Stimulated activated naive CD8-positive, alpha-beta T cell treated with anti-CD3 and anti-CD28 coated beads, Interleukin-15, Interleukin-2, amounts not matched to agents 100 ng/mL and 50 ng/mL, for 24 hours (primary cell): Measurements from ENCODE around the gene SOWAHD.
"Not testable (repeated sequence)": the region's sequence is repeated elsewhere in the genome, so short reads cannot be mapped to it uniquely, and the experiment has no call there.

ENCODE experiments used
- H3K27ac Mint-ChIP-seq: one replicate; pipeline ENCODE4 v1.8.0; 2021; ENCODE audit warnings: mild to moderate bottlenecking, mixed read lengths
- H3K27me3 Mint-ChIP-seq: one replicate; pipeline ENCODE4 v1.8.0; 2021; ENCODE audit warnings: mixed read lengths
- H3K36me3 Mint-ChIP-seq: one replicate; pipeline ENCODE4 v1.8.0; 2021; ENCODE audit warnings: low read depth, mixed read lengths
- H3K4me1 Mint-ChIP-seq: one replicate; pipeline ENCODE4 v1.8.0; 2021; ENCODE audit warnings: low read depth, mixed read lengths
- H3K4me3 Mint-ChIP-seq: one replicate; pipeline ENCODE4 v1.8.0; 2021; ENCODE audit warnings: mild to moderate bottlenecking, mixed read lengths
- H3K9me3 Mint-ChIP-seq: one replicate; pipeline ENCODE4 v1.8.0; 2021; ENCODE audit warnings: mixed read lengths

SOWAHD gene

DNA sequence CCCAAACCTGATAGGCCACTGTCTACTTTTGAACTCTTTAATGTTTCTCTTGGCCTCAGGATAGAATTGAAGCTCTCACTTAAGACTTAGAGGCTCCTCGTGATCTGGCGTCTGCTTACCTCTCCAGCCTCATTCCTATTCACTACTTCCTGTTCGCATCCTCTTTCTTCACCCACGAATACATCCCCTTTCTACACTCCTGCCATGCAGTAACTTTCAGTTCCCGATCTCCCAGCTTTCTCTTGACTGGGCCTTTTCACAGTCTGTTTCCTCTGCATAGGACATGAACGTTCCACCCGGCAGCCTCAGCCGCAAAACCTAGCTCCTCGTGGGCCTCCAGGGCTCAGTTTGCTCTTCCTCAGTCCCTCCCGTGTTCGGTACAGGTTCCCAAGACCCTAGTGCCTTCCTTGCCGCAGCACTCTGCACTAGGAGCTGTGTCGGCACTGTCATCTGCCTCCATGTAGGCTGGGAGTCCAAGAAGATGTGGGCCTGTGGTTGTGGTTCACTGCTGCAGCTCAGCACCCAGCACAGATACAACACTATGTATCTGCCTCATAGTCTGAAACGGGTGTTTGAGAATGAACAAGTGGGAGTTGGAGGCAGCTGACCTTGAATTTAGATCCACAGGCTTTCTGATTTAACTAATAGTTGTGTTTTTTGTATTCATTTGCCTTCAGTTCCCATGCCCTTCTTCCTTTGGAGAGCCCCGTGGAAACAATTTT is 17.3 kb downstream of the SOWAHD start:
- H3K27ac Mint-ChIP-seq: no peak overlapping the region
- peaks cover under 1% of the 10 kb centered on the region for H3K36me3 Mint-ChIP-seq
- H3K27me3 Mint-ChIP-seq: no peaks in the 10 kb centered on the region
- H3K4me1 Mint-ChIP-seq: no peaks in the 10 kb centered on the region
- H3K4me3 Mint-ChIP-seq: no peak overlapping the region
- H3K9me3 Mint-ChIP-seq: no peaks in the 10 kb centered on the region

DNA sequence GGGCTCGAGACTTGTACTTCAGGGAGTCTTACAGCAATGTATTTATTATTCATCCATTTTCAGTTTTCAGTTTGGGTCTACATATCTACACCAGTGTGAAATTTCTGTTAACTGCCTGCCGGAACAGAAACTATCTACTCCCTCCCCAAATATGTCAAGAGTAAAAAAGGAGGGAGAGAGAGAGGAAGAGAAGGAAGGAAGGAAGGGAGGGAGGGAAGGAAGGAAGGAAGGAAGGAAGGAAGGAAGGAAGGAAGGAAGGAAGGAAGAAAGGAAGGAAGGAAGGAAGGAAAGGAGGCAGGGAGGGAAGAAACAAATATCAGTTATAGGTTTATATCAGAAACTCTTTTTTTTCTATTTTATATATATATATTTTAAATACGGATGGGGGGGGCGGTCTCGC is 20.4 kb downstream of the SOWAHD start:
- Mint-ChIP-seq H3K27me3 (no peaks in the 10 kb centered on the region), H3K4me1 (no peaks in the 10 kb centered on the region), H3K36me3 (peaks cover 10% of the 10 kb centered on the region), H3K27ac (no peak overlapping the region), H3K9me3 (no peaks in the 10 kb centered on the region), H3K4me3 (no peak overlapping the region)

DNA sequence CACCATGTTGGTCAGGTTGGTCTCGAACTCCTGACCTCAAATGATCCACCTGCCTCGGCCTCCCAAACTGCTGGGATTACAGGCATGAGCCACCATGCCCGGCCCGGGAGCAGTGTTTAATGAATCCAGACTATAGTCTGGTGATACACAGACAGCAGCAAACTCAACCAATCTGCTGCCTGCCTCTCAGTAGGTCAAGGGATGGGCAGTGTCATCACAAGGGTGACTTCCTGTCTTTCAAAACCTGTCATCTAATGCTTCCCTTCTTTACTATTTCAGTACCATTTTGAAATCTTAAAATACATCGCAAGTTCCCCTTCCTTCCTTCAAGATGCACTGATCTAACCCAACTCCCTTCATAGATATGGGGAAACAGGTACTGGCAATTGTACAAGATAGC is 24.6 kb downstream of the SOWAHD start:
- H3K27ac Mint-ChIP-seq: no peak overlapping the region

DNA sequence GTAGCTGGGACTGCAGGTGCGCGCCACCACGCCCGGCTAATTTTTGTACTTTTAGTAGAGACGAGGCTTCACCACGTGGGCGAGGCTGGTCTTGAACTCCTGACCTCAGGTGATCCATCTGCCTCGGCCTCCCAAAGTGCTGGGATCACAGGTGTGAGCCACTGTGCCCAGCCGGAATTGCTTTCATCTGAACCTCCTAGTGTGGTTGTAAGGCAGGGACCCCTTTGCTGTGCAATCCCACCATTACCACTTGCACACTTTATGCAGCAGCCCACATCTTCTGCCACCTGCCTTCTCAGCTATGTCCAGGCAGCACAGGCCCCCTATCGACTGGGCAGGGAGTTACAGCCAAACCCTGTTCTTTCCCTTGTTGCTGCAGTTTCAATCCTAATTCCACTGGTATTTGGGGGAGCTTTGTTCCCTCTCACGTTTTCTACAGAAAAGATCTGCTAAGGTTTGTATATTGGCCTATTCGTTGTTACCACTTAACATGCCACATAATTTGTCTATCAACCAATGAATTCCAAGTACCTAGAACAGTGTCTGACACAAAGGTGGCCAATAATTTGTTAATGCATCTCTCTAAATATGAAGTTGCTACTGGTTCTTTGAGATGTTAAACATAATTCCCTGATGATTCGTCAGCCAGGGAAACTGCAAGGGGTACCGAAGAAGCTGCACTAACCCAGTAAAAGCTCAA is 26.5 kb downstream of the SOWAHD start:
- Mint-ChIP-seq H3K4me3 (peak overlapping the region; percentile 41), H3K36me3 (peaks cover 54% of the 10 kb centered on the region), H3K4me1 (peaks cover 36% of the 10 kb centered on the region), H3K27ac (peak overlapping the region; percentile 76), H3K9me3 (no peaks in the 10 kb centered on the region), H3K27me3 (no peaks in the 10 kb centered on the region)

More for the DNA sequence above, 24.6 kb downstream of the SOWAHD start:
- H3K9me3 Mint-ChIP-seq: no peaks in the 10 kb centered on the region
- H3K4me3 Mint-ChIP-seq: no peak overlapping the region
- H3K27me3 Mint-ChIP-seq: no peaks in the 10 kb centered on the region
- peaks cover 38% of the 10 kb centered on the region for H3K36me3 Mint-ChIP-seq
- peaks cover 21% of the 10 kb centered on the region for H3K4me1 Mint-ChIP-seq

DNA sequence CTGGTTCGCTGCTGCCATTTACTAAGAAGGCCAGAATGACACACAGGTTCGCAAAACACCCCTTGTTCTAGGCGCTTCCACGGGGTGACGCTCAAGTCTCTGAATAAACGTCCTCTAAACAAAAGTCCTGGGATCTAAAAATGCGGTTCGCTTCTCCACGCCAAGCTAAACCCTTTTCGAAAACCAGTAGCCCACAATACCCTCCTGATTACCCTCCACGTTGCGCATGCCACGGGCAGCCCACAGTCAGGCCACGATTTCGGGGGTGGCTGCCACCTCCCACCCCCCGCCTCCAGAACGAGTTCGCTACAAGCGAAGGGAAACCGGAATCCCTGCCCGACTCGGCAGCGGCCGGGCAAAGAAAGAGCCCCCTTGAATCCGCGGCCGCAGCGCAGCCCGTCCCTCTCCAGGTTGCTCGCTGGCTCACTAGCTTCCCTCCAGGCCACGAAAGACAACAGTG is 32.6 kb downstream of the SOWAHD start:
- no peaks in the 10 kb centered on the region for H3K9me3 Mint-ChIP-seq
- H3K4me1 Mint-ChIP-seq: peaks cover 35% of the 10 kb centered on the region
- H3K4me3 Mint-ChIP-seq: peak overlapping the region; percentile 93
- H3K27ac Mint-ChIP-seq: peak overlapping the region; percentile 95
- peaks cover 45% of the 10 kb centered on the region for H3K36me3 Mint-ChIP-seq
- H3K27me3 Mint-ChIP-seq: no peaks in the 10 kb centered on the region

DNA sequence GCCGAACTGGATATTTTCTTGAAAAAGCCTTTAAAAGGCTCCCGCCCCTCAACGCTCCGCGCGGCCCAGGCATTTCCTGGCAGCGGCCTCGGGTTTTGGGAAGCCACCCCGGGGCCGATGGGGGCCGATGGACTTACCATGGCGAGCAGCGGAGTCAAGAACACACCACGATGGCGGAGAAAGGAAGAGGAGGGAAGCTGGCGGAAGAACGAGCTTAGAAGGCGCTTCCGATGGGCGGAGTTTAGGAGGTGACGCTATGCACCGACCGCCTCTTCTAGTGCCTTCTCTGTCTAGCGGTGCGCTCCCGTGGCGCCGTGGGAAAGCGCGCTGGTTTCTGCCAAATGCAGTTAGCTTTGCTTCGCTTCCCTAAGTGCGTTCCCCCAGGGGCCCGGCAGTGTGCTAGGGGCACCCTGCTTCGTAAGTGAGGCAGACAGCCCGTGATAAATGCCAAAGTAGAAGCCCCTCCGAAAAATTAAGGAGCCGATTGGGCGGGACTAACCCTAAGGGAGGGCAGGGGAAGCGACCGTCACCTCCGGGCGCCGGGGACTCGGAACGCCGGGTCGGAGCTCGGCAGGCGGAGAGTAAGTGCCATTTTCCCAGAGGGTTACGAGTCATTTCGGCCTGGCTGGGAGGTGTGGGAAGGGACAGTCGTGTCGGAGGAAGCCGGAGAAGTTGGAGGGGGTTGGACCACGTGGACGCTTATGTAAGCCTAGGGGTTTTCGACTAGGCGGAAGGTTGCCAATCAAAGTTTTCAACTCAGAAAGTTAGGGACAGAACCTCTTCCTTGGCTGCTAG is 33.2 kb downstream of the SOWAHD start, which contains the start of gene RPL39:
Gene RPL39, minus strand, starts transcription at position 194 of the 795 bp plus-strand sequence. Its CDS starts 54 bp downstream, at position 140.
- Mint-ChIP-seq H3K36me3 (peaks cover 41% of the 10 kb centered on the region), H3K4me1 (peaks cover 31% of the 10 kb centered on the region), H3K9me3 (no peaks in the 10 kb centered on the region), H3K27me3 (no peaks in the 10 kb centered on the region), H3K4me3 (peak within 1 kb of the TSS; percentile 93), H3K27ac (peak within 1 kb of the TSS; percentile 95)

DNA sequence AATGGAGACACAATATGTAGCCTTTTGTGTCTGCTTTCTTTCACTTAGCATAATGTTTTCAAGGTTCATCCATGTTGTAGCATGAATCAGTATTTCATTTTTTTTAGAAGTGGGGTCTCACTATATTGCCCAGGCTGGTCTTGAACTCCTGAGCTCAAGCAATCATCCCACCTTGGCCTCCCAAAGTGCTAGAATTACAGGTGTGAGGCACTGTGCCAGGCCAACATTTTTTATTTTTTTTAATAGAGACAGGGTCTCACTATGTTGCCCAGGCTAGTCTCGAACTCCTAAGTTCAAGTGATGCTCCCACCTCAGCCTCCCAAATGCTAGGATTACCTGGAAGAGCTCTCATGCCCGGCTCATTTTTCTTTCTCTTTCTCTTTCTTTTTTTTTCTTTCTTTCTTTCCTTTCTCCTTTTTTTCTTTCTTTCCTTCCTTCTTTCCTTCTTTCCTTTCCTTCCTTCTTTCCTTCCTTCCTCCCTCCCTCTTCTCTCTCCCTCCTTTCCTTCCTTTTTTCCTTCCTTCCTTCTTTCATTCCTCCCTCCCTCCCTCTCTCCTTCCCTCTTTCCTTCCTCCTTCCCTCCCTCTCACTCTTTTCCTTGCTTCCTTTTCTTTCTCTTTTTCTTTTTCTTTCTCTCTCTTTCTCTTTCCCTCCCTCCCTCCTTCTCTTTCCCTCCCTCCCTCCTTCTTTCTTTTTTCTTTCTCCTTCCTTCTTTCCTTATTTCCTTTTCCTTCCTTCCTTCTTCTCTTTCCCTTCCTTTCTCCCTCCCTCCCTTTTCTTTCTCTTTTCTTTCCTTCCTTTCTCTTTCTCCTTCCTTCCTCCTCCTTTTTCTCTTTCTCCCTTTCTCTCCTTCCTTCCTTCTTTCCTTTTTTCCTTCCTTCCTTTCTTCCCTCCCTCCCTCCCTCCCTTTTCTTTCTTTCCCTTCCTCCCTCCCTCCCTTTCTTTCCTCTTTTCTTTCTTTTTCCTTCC is 43.1 kb downstream of the SOWAHD start:
- Mint-ChIP-seq H3K9me3 (no peaks in the 10 kb centered on the region), H3K36me3 (no peaks in the 10 kb centered on the region), H3K27ac (no peak overlapping the region), H3K4me1 (no peaks in the 10 kb centered on the region), H3K27me3 (no peaks in the 10 kb centered on the region), H3K4me3 (no peak overlapping the region)

DNA sequence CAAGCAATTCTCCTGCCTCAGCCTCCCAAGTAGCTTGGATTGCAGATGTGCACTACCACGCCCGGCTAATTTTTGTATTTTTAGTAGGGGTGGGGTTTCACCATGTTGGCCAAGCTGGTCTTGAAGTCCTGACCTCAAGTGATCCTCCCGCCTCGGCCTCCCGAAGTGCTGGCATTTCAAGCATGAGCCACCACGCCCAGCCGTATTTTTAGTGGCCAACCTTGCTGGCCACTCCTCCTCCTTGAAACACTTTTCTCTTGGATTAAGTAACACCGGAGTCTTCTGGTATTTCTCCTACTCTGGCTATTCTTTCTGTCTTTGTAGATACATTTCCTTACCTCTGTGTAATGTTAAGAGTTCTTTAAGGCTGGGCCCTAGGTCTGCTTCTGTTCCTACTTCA is 44.2 kb downstream of the SOWAHD start:
- no peak overlapping the region for H3K27ac Mint-ChIP-seq
- no peak overlapping the region for H3K4me3 Mint-ChIP-seq
- no peaks in the 10 kb centered on the region for H3K9me3 Mint-ChIP-seq
- H3K27me3 Mint-ChIP-seq: no peaks in the 10 kb centered on the region
- no peaks in the 10 kb centered on the region for H3K36me3 Mint-ChIP-seq
- H3K4me1 Mint-ChIP-seq: no peaks in the 10 kb centered on the region

DNA sequence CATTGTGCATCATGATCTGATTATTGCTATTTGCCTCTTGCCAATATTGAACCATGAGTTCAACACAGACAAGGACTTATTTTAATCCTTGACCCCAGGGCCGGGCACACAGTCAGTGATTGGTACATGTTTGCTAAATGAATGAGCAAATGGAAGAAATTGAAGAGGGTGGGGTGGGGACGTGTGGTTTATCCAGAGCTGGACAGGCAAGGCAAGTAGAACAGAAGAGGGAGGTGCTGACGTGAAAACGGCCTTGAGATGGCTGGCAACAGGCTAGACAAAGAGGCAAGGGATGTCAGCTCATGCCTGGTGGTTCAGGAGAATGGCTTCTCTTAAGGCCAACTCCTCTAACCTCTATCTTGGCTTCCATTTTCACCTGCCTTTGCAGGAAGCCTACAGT is 50.1 kb downstream of the SOWAHD start:
- H3K4me3 Mint-ChIP-seq, H3K9me3 Mint-ChIP-seq, H3K36me3 Mint-ChIP-seq, H3K27ac Mint-ChIP-seq, H3K27me3 Mint-ChIP-seq: not testable (repeated sequence)
- H3K4me1 Mint-ChIP-seq: peaks cover 13% of the 10 kb centered on the region

DNA sequence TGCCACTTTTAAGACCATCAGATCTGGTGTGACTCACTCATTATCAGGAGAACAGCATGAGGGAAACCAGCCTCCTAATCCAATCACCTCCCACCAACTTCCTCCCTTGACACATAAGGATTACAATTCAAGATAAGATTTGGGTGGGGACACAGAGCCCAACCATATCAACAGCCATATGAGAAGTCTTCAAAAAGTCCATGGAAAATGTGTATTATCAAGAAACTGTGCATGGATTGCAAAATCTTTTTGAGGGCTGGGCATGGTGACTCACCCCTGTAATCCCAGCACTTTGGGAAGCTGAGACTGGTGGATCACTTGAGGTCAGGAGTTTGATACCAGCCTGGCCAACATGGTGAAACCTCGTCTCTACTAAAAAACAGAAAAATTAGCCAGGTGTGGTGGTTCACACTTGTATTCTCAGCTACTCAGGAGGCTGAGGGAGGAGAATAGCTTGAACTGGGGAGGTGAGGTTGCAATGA is 50.8 kb downstream of the SOWAHD start:
- Mint-ChIP-seq H3K9me3 (no peaks in the 10 kb centered on the region), H3K27ac (no peak overlapping the region), H3K36me3 (no peaks in the 10 kb centered on the region), H3K4me1 (peaks cover 13% of the 10 kb centered on the region), H3K4me3 (no peak overlapping the region), H3K27me3 (no peaks in the 10 kb centered on the region)
